Fibroblast of the aortic adventitia (primary cell): Measurements from ENCODE around the gene TXNDC2. TPM values are rescaled to one million over a fixed set of nuclear protein-coding genes. Genes with fewer than 3 reads are reported as not detected.
"Not testable (repeated sequence)": the region's sequence is repeated elsewhere in the genome, so short reads cannot be mapped to it uniquely, and the experiment has no call there.

ENCODE experiments used
- DNase-seq: peaks from one replicate; pipeline ENCODE4 v3.0.0-alpha.2; 2010; ENCODE audit warnings: low read depth
- H3K4me3 ChIP-seq: 2 replicates; pipeline ENCODE4 v1.5.1; 2011; ENCODE audit warnings: low read depth, mild to moderate bottlenecking, control low read depth, low read length, moderate library complexity
- total RNA-seq: library from RNA; depleted of rRNA; stranded (reverse); fragments of >200 nt; gene quantifications from 2 replicates; pipeline ENCODE4 v1.2.3, GENCODE V29; 2012; ENCODE audit warnings: low replicate concordance
- TF ChIP-seq, protein P1 (sequence below): IDR thresholded peaks from 2 replicates; pipeline ENCODE4 v1.5.1; 2011; ENCODE audit warnings: mild to moderate bottlenecking, low read length, control low read depth, inconsistent platforms; ENCODE audit not compliant: insufficient read depth

The TXNDC2 gene
- total RNA-seq, 1 donor = 0.27 TPM

DNA sequence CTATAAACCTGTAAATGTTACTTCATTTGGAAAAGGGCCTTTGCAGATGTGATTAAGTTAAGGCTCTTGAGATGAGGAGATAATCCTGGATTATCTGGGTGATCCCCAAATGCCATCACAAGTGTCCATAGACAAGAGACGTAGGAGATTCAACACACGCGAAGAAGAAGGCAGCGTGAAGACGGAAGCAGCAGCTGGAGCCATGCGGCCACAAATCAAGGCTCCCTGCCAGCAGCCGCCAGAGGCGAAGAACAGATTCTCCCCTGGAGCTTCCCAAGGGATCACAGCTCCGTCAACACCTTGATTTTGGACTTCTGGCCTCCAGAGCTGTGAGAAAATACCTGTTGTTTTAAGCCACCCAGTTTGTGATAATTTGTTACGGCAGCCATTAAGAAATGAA, 17.1 kb downstream of the TXNDC2 start:
- no peak overlapping the region for H3K4me3 ChIP-seq
- TF ChIP-seq, protein P1, sequence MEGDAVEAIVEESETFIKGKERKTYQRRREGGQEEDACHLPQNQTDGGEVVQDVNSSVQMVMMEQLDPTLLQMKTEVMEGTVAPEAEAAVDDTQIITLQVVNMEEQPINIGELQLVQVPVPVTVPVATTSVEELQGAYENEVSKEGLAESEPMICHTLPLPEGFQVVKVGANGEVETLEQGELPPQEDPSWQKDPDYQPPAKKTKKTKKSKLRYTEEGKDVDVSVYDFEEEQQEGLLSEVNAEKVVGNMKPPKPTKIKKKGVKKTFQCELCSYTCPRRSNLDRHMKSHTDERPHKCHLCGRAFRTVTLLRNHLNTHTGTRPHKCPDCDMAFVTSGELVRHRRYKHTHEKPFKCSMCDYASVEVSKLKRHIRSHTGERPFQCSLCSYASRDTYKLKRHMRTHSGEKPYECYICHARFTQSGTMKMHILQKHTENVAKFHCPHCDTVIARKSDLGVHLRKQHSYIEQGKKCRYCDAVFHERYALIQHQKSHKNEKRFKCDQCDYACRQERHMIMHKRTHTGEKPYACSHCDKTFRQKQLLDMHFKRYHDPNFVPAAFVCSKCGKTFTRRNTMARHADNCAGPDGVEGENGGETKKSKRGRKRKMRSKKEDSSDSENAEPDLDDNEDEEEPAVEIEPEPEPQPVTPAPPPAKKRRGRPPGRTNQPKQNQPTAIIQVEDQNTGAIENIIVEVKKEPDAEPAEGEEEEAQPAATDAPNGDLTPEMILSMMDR = no peak
- no peak for DNase-seq

DNA sequence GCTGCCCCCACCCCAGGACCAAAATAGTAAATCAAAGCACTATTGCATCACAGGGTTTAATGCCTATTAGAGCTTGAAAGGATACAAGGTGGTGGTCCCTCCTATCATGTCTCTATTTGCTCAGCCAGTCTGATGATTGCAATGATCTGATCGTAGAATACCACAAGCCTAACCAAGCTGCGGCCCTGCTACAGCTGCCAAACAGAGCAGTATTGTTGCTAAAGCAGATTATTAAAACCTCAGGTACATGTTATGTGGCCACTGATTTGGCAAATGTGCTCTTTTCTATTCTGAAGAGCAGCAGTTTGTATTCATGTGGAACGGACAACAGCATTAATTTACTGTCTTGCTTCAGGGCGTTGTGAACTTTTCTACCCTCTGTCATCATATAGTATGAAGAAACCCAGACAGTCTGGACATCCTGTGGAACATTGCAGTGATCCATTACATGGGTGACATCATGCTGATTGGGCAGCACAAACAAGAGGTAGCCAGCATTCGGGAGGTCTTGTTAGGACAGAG, 19.7 kb downstream of the TXNDC2 start:
- no peak overlapping the region for H3K4me3 ChIP-seq
- TF ChIP-seq, protein P1 = no peak
- peak; percentile 58 for DNase-seq

DNA sequence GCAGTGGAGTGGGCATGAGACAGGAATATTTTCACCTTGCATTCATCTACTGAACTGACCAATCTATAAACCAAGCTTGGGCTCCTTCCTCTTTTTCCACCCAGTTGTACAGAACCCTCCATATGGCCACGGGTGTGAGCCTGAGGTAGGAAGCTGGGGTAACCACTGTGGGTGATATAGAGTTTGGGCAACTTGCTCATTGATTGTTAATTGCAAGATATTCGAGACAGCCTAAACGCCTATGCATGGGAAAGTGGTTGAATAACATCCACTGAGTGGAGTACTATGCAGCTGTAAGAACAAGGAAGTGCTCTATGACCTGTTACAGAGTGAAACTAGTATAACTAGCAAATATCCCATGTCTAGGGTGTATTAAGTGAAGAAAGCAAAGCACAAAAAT, 20.7 kb downstream of the TXNDC2 start:
- DNase-seq = no peak
- TF ChIP-seq, protein P1 = no peak

DNA sequence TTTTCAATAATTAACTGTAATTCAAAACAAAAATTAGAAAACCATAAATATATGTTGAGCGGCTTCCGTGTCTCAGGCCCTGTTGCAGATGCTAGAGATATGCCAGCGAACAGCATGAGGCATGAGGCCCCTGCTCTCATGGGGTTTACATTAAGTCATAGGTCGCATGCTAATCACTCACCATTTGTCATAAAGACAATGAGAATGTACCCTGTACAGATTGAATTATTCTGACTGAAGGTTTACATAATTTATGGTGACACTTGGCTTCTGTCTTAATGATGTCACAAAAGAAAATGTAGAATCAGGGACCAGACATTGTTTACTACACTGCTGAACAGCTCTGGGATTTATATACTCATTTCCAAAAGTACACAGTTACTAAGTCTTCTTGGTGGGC, 22.1 kb downstream of the TXNDC2 start:
- no peak overlapping the region for H3K4me3 ChIP-seq
- TF ChIP-seq, protein P1 = no peak
- DNase-seq = no peak

More for the DNA sequence above, 20.7 kb downstream of the TXNDC2 start:
- H3K4me3 ChIP-seq = no peak overlapping the region

DNA sequence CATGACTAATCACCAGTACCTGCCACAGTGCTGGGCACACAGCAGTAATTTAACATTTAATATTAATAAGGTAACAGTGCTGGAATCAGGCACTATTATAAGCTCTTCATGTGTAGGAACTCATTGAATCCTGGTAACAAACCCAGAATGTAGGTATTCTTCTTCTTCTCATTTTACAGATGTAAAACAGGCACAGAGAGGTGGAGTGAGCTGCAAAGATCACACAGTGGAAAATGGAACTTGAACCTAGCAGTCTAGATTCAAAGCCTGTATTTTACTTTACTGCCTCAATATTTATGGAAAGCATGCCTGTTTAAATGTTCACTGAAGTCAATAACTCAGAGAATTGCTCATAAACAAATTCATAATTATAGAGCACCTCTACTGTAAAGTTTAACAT, 24.3 kb downstream of the TXNDC2 start:
- TF ChIP-seq, protein P1 = no peak
- no peak for DNase-seq
- no peak overlapping the region for H3K4me3 ChIP-seq

DNA sequence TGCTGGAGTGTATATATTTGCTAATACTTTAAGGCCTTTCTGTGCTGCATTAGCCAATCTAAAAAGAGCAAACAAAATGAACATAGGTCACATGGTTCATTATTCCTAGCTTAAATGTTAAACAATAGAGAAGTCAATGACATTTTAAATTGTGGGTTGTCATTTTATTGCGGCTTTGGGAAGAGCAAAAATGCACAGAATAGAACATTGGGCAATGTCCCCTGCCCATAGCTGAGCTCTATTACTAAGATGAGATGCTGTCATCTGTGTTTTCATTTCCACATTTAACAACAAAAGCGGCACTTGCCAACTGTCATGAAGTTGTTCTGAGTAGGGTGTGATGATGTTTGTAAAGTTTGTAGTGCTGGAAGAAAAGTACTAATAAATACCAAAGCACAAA, 24.9 kb downstream of the TXNDC2 start:
- TF ChIP-seq, protein P1 = no peak
- DNase-seq = no peak
- no peak overlapping the region for H3K4me3 ChIP-seq

DNA sequence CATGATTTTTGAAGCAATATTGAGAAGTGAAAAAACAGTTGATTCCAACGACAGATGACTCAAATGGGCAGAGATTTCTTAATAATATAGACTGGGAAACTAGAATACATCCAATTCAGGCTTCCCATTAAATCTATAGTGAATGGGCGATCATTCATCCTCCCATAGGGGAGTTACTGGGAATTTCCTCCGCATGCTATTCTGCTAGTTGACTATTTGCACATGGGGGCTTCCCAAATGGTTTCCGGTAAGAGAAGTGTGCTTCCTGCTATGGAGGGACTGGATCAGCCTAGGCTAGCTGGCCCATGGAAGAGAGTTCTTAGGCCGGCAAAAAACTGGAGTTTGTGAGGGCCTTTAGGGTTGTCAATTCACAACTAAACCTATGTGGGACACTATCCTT, 25.5 kb downstream of the TXNDC2 start:
- TF ChIP-seq, protein P1 = no peak

DNA sequence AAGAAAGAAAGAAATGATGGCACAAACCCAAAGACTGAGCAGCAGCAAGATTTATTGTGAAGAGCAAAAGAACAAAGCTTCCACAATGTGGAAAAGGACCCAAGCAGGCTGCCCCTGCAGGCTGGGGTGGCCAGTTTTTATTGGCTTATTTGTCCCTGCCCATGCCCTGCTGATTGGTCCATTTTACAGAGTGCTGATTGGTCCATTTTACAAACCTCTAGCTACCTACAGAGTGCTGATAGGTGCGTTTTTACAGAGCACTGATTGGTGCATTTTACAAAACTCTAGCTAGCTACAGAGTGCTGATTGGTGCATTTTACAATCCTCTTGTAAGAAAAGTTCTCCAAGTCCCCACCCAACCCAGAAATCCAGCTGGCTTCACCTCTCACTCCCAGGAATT, 26.5 kb downstream of the TXNDC2 start:
- DNase-seq, H3K4me3 ChIP-seq: not testable (repeated sequence)

More for the DNA sequence above, 25.5 kb downstream of the TXNDC2 start:
- no peak for DNase-seq
- H3K4me3 ChIP-seq = no peak overlapping the region
